ENCODE results near the gene KIAA1958. TPM values are rescaled to one million over a fixed set of nuclear protein-coding genes. Genes with fewer than 3 reads are reported as not detected.
A peak's percentile ranks its signal among the peaks of the same experiment; 100 is the strongest.

KIAA1958 gene
- polyA plus RNA-seq, 3 donors, result 1.9 to 4.2 (median 1.9) TPM

DNA sequence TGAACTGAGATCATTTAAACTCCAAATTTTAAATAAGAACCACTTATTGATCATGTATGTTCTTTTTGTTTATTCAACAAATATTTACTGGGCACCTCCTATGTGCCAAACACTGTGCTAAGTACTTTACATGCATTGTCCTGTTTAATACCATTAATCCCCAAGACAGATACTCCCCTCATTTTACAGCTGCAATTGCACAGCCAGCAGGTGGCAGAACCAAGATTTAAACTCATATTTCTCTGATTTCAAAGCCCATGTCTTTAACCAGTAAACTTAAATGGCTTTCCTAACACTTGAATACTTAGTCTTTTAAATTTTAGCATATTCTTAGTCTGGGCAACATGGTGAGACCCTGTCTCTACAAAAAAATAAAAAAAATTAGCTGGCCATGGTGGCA lies 43.4 kb upstream of the KIAA1958 start:
- Histone ChIP-seq H3K27ac (ENCODE audit: low read depth in 1 of 2, low read length in 2 of 2) (no peak overlapping the region), H3K4me2 (replicated peaks; ENCODE audit: extremely low read depth, low read length, poor library complexity, severe bottlenecking) (no peak overlapping the region), H4K20me1 (ENCODE audit: insufficient read depth, low read length) (no peaks in the 10 kb centered on the region), H3K27me3 (ENCODE audit: control insufficient read depth in 2 of 2, insufficient read depth in 2 of 2, low read length in 2 of 2) (no peaks in the 10 kb centered on the region), H3K4me3 (replicated peaks in 1 of 3; ENCODE audit: low read depth in 2 of 3, low read length in 3 of 3) (no peak overlapping the region), H3K9ac (ENCODE audit: insufficient read depth, low read length, poor library complexity, severe bottlenecking) (no peak overlapping the region), H3K36me3 (replicated peaks in 1 of 2; ENCODE audit: control insufficient read depth in 1 of 2, insufficient read depth in 2 of 2, low read length in 2 of 2) (peaks cover 0 to 14% of the 10 kb centered on the region in 2 donors), H3K4me1 (ENCODE audit: control insufficient read depth in 1 of 2, insufficient read depth in 2 of 2, low read length in 2 of 2) (peaks cover 8 to 21% of the 10 kb centered on the region in 2 donors), H3K79me2 (ENCODE audit: insufficient read depth, low read length) (no peaks in the 10 kb centered on the region), H2AFZ (ENCODE audit: insufficient read depth, low read depth, low read length, poor library complexity, severe bottlenecking) (no peak overlapping the region), H3K9me3 (replicated peaks in 1 of 2; ENCODE audit: control insufficient read depth in 1 of 2, insufficient read depth in 1 of 2, low read length in 2 of 2) (no peaks in the 10 kb centered on the region)
- peak in 2 of 3 donors; percentile 3 to 6 for DNase-seq
- H3K4me1 Mint-ChIP-seq, result peaks cover 28% of the 10 kb centered on the region
- peaks cover 0 to 2% (median 0%) of the 10 kb centered on the region in 3 donors for H3K27me3 Mint-ChIP-seq (ENCODE audit: low read depth in 3 of 3)
- peak; percentile 25 for TF ChIP-seq CTCF (IDR thresholded peaks at IDR 0.05)
- peaks cover 22 to 33% of the 10 kb centered on the region in 2 donors for H3K36me3 Mint-ChIP-seq
- intact Hi-C loops (cut with micrococcal nuclease), result no loop called here
- no peak overlapping the region for H3K4me3 Mint-ChIP-seq
- peaks cover 0 to 1% (median 0%) of the 10 kb centered on the region in 7 donors for H3K9me3 Mint-ChIP-seq
- H3K27ac Mint-ChIP-seq, result no peak overlapping the region

- no peak for TF ChIP-seq CTCF (IDR thresholded peaks at IDR 0.05)
- no peaks in the 10 kb centered on the region for H3K27me3 ChIP-seq (ENCODE audit: control insufficient read depth in 2 of 2, insufficient read depth in 2 of 2, low read length in 2 of 2)
- WGBS (ENCODE audit: insufficient coverage), result no CpG with 5 or more reads among the region's 1 CpG
- H3K4me1 Mint-ChIP-seq, result peaks cover 28% of the 10 kb centered on the region
- H3K36me3 Mint-ChIP-seq, result peaks cover 21 to 33% of the 10 kb centered on the region in 2 donors
- H4K20me1 ChIP-seq (ENCODE audit: insufficient read depth, low read length), result no peaks in the 10 kb centered on the region
- H3K9ac ChIP-seq (ENCODE audit: insufficient read depth, low read length, poor library complexity, severe bottlenecking), result no peak overlapping the region
- H3K36me3 ChIP-seq (replicated peaks in 1 of 2; ENCODE audit: control insufficient read depth in 1 of 2, insufficient read depth in 2 of 2, low read length in 2 of 2), result peaks cover 0 to 14% of the 10 kb centered on the region in 2 donors
- H3K27ac Mint-ChIP-seq, result no peak overlapping the region
- intact Hi-C loops (cut with micrococcal nuclease), result no loop called here
- H3K4me3 Mint-ChIP-seq, result no peak overlapping the region
- no peak for DNase-seq
- H3K79me2 ChIP-seq (ENCODE audit: insufficient read depth, low read length), result no peaks in the 10 kb centered on the region
- H3K4me3 ChIP-seq (replicated peaks in 1 of 3; ENCODE audit: low read depth in 2 of 3, low read length in 3 of 3), result no peak overlapping the region
- H3K27ac ChIP-seq (ENCODE audit: low read depth in 1 of 2, low read length in 2 of 2), result no peak overlapping the region
- peaks cover 0 to 2% (median 0%) of the 10 kb centered on the region in 3 donors for H3K27me3 Mint-ChIP-seq (ENCODE audit: low read depth in 3 of 3)
- H3K9me3 Mint-ChIP-seq, result peaks cover 0 to 1% (median 0%) of the 10 kb centered on the region in 7 donors
- H2AFZ ChIP-seq (ENCODE audit: insufficient read depth, low read depth, low read length, poor library complexity, severe bottlenecking), result no peak overlapping the region
- no peaks in the 10 kb centered on the region for H3K9me3 ChIP-seq (replicated peaks in 1 of 2; ENCODE audit: control insufficient read depth in 1 of 2, insufficient read depth in 1 of 2, low read length in 2 of 2)
- H3K4me2 ChIP-seq (replicated peaks; ENCODE audit: extremely low read depth, low read length, poor library complexity, severe bottlenecking), result no peak overlapping the region
- peaks cover 8 to 21% of the 10 kb centered on the region in 2 donors for H3K4me1 ChIP-seq (ENCODE audit: control insufficient read depth in 1 of 2, insufficient read depth in 2 of 2, low read length in 2 of 2)
These were observed 43.0 kb upstream of the KIAA1958 start for GRCh38 chr9:112443636-112444035.

Measured in CD14-positive monocyte (primary cell).